ENCODE data around the gene UGGT1. TPM values are rescaled to one million over a fixed set of nuclear protein-coding genes. Genes with fewer than 3 reads are reported as not detected.

The UGGT1 gene
- total RNA-seq, 1 experiment from 2014 or later = 55.9 TPM

GRCh38 chr2:128134573-128134972 lies 43.6 kb downstream of the UGGT1 start:
- H3K27me3 Mint-ChIP-seq (ENCODE audit: low read depth) = no peaks in the 10 kb centered on the region
- TF ChIP-seq, protein P1, sequence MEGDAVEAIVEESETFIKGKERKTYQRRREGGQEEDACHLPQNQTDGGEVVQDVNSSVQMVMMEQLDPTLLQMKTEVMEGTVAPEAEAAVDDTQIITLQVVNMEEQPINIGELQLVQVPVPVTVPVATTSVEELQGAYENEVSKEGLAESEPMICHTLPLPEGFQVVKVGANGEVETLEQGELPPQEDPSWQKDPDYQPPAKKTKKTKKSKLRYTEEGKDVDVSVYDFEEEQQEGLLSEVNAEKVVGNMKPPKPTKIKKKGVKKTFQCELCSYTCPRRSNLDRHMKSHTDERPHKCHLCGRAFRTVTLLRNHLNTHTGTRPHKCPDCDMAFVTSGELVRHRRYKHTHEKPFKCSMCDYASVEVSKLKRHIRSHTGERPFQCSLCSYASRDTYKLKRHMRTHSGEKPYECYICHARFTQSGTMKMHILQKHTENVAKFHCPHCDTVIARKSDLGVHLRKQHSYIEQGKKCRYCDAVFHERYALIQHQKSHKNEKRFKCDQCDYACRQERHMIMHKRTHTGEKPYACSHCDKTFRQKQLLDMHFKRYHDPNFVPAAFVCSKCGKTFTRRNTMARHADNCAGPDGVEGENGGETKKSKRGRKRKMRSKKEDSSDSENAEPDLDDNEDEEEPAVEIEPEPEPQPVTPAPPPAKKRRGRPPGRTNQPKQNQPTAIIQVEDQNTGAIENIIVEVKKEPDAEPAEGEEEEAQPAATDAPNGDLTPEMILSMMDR (conservative IDR thresholded peaks at IDR 0.05) = no peak
- H3K4me1 Mint-ChIP-seq = peaks cover 4% of the 10 kb centered on the region in 2 experiments; a peak in 1 of 4 replicates
- Histone ChIP-seq H3K4me1 (ENCODE audit: insufficient read depth, low read length) (no peaks in the 10 kb centered on the region), H4K91ac (ENCODE audit: insufficient read length, low read depth, low read length) (no peak overlapping the region), H3K9ac (ENCODE audit: extremely low read depth, insufficient read length, low read length) (no peak overlapping the region), H3K23me2 (ENCODE audit: insufficient read length, low read depth, low read length, poor library complexity, severe bottlenecking) (no peaks in the 10 kb centered on the region), H3K56ac (ENCODE audit: insufficient read length, low read depth, low read length) (no peak overlapping the region), H2BK120ac (ENCODE audit: low read depth, low read length, poor library complexity, severe bottlenecking) (no peak overlapping the region), H2AK5ac (ENCODE audit: insufficient read length, low read length) (no peak overlapping the region), H3K4ac (ENCODE audit: low read depth, low read length) (no peak overlapping the region), H2BK12ac (ENCODE audit: insufficient read length, low read depth, low read length) (no peak overlapping the region), H3K4me2 (ENCODE audit: insufficient read depth, insufficient read length, low read length) (no peak overlapping the region), H2BK20ac (ENCODE audit: low read depth, low read length, poor library complexity, severe bottlenecking) (no peak overlapping the region), H4K8ac (replicated peaks; ENCODE audit: insufficient read length, low read depth, low read length) (no peak overlapping the region), H4K5ac (ENCODE audit: insufficient read length, low read depth, low read length) (no peak overlapping the region), H4K20me1 (ENCODE audit: control insufficient read depth, insufficient read depth, insufficient read length) (no peaks in the 10 kb centered on the region), H3K23ac (ENCODE audit: insufficient read length, low read depth, low read length) (no peak overlapping the region), H2BK5ac (ENCODE audit: insufficient read length, low read length) (no peak overlapping the region), H3K79me2 (ENCODE audit: insufficient read depth, low read length) (no peaks in the 10 kb centered on the region), H3K27ac (ENCODE audit: insufficient read length, low read depth, low read length) (no peak overlapping the region), H3K27me3 (ENCODE audit: insufficient read depth, low read length) (no peaks in the 10 kb centered on the region), H3K9me3 (ENCODE audit: control insufficient read depth, low read depth, low read length) (no peaks in the 10 kb centered on the region), H2BK15ac (ENCODE audit: low read depth, low read length) (no peak overlapping the region), H3K18ac (ENCODE audit: insufficient read length, low read depth, low read length) (no peak overlapping the region), H2AFZ (ENCODE audit: low read length) (no peak overlapping the region), H3T11ph (ENCODE audit: low read length) (no peak overlapping the region), H3K79me1 (ENCODE audit: insufficient read depth, low read depth, low read length, poor library complexity, severe bottlenecking) (no peaks in the 10 kb centered on the region), H3K14ac (ENCODE audit: insufficient read depth, low read length) (no peak overlapping the region)
- H3K9me3 Mint-ChIP-seq = no peaks in the 10 kb centered on the region
- H3K36me3 Mint-ChIP-seq (ENCODE audit: insufficient read depth in 1 of 3, low read depth in 3 of 3) = peaks cover 34 to 80% (median 71%) of the 10 kb centered on the region in 3 experiments
- DNase-seq = no peak
- no peak overlapping the region for H3K4me3 Mint-ChIP-seq
- no peak overlapping the region for H3K27ac Mint-ChIP-seq
- whole genome bisulfite sequencing (ENCODE audit: extremely low coverage, insufficient read length, low lambda C conversion rate) = no CpG with 5 or more reads among the region's 5 CpGs

Data from H9 (cell line).